Measurements from ENCODE around the gene MSX1. TPM values are rescaled to one million over a fixed set of nuclear protein-coding genes. Genes with fewer than 3 reads are reported as not detected.
A peak's percentile ranks its signal among the peaks of the same experiment; 100 is the strongest.

Gene MSX1
- total RNA-seq, 2 donors from 2014 or later: 4.5 to 6.1 TPM

- no peak for DNase-seq
- intact Hi-C loops (cut with DNase I): loop anchor here in 1 of 2 donors (10.0 kb wide), 1 partner anchor 396 kb away; no protein-coding TSS in a partner anchor
- no peak for ATAC-seq
Measured at GRCh38 chr4:4880492-4880891, 21.0 kb downstream of the MSX1 start.

- intact Hi-C loops (cut with DNase I): loop anchor here in 1 of 2 donors (10.0 kb wide), 1 partner anchor 397 kb away; no protein-coding TSS in a partner anchor
- DNase-seq (no peak), ATAC-seq (no peak)
Measured at GRCh38 chr4:4881432-4881831, 22.0 kb downstream of the MSX1 start.

GRCh38 chr4:4884611-4885010 lies 25.1 kb downstream of the MSX1 start:
- intact Hi-C loops (cut with DNase I): loop anchor here in 1 of 2 donors (10.0 kb wide), 1 partner anchor 400 kb away; no protein-coding TSS in a partner anchor
- DNase-seq (no peak), ATAC-seq (no peak)

GRCh38 chr4:4887426-4887825 lies 28.0 kb downstream of the MSX1 start:
- intact Hi-C loops (cut with DNase I): loop anchor here in 1 of 2 donors (10.0 kb wide), 1 partner anchor 403 kb away; no protein-coding TSS in a partner anchor
- DNase-seq (no peak), ATAC-seq (no peak)

- intact Hi-C loops (cut with DNase I): loop anchor here in 1 of 2 donors (10.0 kb wide), 1 partner anchor 404 kb away; no protein-coding TSS in a partner anchor
- ATAC-seq (no peak), DNase-seq (no peak)
Measured at GRCh38 chr4:4888695-4889094, 29.2 kb downstream of the MSX1 start.

GRCh38 chr4:4889781-4890180 lies 30.3 kb downstream of the MSX1 start:
- ATAC-seq: no peak
- DNase-seq: no peak
- intact Hi-C loops (cut with DNase I): loop anchor here in 1 of 2 donors (10.0 kb wide), 1 partner anchor 405 kb away; no protein-coding TSS in a partner anchor

GRCh38 chr4:4890574-4891255 lies 31.2 kb downstream of the MSX1 start:
- intact Hi-C loops (cut with DNase I): no loop called here
- ATAC-seq: no peak
- no peak for DNase-seq

- no peak for DNase-seq
- intact Hi-C loops (cut with DNase I): no loop called here
- ATAC-seq: no peak
Measured at GRCh38 chr4:4893721-4894120, 34.3 kb downstream of the MSX1 start.

GRCh38 chr4:4899202-4899925 lies 39.9 kb downstream of the MSX1 start:
- DNase-seq (no peak), ATAC-seq (no peak)
- intact Hi-C loops (cut with DNase I): no loop called here

- no peak for DNase-seq
- no peak for ATAC-seq
- intact Hi-C loops (cut with DNase I): no loop called here
Measured at GRCh38 chr4:4901877-4902276, 42.4 kb downstream of the MSX1 start.

GRCh38 chr4:4912155-4912554 lies 52.7 kb downstream of the MSX1 start:
- no peak for ATAC-seq
- DNase-seq: no peak
- intact Hi-C loops (cut with DNase I): no loop called here

GRCh38 chr4:4913147-4913561 lies 53.7 kb downstream of the MSX1 start:
- intact Hi-C loops (cut with DNase I): no loop called here
- ATAC-seq: peak; percentile 48 to 90
- DNase-seq: no peak

Other genes starting within 250 kb of the MSX1 start
- 1 to 10 TPM in 1 of 2 donors, under 1 TPM in 1; 0.34 to 1.4 TPM for gene CYTL1, start 159.8 kb downstream of the MSX1 start, total RNA-seq
- gene STK32B, start 191.8 kb downstream of the MSX1 start, total RNA-seq: 1 to 10 TPM in 1 of 2 donors, under 1 TPM in 1; 0.52 to 1.4 TPM